Ureter (tissue), 1 donor: ENCODE measurements around the gene DUSP8. TPM values are rescaled to one million over a fixed set of nuclear protein-coding genes. Genes with fewer than 3 reads are reported as not detected.

Source experiments
- DNase-seq: peaks from one replicate; pipeline ENCODE4 v3.0.0-alpha.2; 2020; ENCODE audit warnings: low spot score
- total RNA-seq: library from RNA; stranded (reverse); gene quantifications from one replicate; pipeline ENCODE4 v1.2.4, GENCODE V29; 2023
- donor health status: DM: yes; HTN: yes; CAD: no.

DUSP8 gene
- total RNA-seq, 1 donor from 2014 or later = 6.0 TPM

DNA sequence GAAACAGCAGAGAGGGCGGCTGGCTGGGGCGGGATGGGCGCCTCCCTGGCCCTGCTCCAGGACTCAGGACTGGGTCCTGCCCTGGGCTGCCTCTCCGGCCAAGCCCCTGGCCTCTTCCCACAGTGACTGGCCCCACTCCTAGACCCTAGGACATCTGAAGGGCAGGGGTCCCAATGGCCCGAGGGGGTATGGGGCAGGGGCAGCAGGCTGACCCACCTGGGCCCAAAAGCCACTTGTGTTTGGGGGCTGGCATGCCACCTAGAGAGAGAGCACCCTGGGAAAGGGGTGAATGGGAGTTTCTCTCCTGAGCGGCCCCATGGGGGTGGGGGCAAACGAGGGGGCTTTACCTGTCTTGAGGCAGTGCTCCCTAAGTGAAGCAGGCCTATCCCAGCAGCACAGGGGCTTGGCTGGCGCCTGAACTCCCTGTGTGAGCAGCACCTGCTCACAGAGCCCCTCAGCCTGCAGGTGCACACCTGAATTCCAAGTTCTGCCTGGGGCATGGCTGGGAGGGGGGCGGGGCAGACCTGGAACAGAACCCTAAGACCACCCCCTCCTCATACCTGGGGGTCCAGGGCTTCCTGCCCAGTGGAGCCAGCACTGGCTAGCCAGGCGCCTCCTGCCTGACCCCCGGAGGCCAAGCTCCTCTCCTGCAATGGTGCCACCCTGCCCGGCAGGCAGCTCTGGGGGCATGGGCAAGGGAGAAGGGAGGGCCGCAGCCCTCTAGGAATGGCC, 16.9 kb downstream of the DUSP8 start:
- no peak for DNase-seq

DNA sequence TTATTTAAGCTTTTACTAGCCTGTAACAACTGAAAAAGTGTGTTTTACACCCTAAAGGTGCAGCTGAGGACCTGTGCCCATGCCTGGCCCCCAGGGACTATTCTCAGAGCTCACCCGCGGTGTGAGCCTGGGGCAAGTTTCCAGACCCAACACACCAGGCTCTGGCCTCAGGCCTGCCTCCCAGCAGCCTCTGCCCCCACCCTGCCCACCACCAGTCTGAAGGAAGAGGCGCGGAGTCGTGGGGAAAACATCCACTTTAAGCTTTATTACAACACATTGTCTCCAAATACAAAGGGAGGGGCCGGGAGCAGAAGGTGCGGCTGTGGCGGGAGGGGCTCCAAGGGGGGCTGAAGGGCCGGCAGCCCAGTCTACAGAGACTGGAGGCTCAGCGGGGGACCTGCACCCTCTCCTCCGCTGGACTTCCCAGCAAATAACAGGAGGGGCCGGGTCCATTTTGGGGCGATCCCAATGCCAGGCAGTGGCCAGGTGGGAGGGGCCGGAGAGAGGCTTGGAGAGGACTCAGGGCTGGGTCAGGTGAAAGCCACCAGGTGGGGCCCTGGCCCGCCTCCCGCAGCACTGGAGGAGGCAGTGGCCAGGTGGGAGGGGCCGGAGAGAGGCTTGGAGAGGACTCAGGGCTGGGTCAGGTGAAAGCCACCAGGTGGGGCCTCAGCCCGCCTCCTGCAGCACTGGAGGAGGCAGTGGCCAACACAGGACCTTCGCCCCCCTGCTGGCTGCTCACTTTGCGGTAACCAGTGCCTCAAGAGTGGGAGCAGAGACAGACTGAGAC, 18.1 kb downstream of the DUSP8 start:
- DNase-seq = no peak

DNA sequence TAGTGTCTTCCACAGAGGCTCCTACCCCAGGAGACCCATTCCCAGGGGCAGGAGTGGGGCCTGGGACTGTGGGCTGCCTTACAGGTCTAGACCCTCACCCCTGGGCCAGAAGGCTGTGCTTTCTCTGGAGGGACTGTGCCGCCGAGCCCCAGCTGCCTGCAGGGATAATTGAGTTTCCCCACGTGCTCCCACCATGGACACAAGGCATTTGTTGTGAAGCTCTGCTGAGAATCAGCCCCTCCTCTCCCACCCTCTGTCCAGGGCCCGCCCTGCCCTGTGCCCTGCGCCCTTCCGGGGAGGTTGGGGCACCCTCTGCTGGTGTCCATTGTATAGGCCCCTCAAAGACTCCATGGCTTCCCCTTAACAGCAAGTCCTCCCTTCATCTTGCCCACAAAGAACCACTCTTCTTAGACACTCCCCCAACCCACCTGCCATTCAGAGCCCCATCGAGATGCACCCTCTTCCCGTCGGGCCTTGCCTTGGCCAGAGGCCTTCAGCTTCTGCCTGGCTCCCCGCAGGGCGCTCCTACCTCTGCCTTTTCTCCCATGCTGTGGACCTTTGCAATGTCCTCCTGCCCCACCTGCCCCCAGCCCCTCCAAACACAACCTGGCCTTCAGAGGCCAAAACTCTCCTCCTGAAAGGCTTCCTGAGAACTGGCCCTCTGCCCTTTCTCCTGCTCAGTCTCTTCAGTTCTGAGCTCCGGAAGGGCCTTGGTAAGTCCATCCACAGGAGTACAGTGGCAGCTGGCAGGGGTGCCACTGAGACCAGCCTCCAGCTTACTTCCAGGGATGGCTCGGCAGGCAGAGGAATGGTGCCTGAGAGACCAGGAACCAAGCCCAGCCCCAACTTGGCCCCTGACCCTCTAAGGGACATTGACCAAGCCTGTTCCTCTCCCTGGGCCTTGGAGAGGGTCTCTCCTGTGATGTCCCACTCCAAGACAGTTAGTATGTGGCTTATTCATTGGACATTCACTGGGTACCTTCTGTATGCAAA, 22.4 kb downstream of the DUSP8 start:
- DNase-seq = no peak

DNA sequence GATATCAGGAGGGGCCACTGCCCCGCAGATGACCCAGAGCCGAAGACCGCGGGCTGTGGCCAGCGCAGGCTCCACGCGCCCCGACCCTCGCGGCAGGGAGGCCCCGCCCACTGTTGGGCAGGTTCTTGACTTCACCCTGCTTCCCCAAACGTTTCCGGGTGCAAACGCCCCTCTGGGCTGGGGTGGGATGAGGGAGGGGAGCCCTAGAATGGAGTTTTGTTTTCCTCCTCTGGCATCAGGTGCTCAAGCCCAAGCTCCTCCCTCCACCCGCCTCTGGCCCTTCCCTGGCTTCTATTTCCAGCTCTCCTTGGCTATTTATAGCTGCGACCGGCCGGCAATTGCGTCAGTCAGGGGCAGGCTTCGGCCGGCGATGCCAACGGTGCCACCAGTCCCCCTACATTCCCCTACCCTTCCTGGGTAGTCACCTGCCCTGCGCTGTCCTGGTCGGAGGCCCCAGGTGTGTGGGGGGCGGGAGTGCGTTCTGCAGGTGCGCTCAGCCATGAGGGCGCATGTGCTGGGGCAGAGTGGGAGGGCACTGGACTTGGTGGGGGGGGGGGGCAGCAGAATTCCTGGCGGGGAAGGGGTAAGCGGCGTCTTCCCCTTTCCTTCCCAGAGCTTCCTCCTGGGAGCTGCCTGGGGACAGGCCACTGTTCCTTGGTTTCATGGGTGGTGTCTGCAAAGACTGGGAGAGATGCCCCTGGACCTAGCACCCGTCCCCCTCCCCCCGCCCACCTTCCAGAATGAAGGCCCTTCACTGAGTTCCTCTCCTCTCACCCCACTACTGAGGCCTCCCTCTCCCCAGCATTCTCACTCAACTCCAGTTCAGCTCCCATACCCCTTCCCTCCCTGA, 23.6 kb downstream of the DUSP8 start:
- peak; percentile 84 for DNase-seq

DNA sequence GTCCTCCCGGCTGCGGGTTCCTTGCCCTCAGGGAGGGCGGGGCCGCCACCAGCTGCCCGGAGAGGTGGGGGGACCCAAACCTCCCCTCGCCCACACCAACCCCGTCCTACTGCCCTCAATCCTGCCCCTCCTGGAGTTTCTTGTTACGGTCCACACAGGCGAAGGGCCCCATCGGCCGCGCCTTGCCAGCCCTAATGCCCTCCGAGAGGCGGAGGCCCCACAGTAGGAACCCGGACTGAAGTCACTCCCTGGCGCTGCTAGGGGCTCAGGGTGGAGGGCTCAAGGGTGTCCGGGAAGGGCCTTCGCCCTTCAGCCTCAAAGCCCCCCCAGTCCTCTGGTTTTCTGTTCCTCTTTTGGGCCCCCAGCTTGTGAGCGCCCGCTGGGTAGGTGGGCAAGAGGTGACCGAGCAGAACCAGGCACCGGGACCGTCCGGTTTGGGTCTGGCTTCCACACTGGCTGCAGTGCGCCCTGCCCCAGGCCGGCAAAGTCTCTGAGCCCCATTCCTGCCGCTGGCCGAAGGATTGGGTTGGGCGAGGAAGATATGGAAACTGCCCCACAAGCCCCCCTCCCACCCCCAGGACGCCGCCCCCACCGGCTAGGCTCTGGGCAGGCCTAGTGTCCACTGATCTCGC, 24.5 kb downstream of the DUSP8 start:
- no peak for DNase-seq

DNA sequence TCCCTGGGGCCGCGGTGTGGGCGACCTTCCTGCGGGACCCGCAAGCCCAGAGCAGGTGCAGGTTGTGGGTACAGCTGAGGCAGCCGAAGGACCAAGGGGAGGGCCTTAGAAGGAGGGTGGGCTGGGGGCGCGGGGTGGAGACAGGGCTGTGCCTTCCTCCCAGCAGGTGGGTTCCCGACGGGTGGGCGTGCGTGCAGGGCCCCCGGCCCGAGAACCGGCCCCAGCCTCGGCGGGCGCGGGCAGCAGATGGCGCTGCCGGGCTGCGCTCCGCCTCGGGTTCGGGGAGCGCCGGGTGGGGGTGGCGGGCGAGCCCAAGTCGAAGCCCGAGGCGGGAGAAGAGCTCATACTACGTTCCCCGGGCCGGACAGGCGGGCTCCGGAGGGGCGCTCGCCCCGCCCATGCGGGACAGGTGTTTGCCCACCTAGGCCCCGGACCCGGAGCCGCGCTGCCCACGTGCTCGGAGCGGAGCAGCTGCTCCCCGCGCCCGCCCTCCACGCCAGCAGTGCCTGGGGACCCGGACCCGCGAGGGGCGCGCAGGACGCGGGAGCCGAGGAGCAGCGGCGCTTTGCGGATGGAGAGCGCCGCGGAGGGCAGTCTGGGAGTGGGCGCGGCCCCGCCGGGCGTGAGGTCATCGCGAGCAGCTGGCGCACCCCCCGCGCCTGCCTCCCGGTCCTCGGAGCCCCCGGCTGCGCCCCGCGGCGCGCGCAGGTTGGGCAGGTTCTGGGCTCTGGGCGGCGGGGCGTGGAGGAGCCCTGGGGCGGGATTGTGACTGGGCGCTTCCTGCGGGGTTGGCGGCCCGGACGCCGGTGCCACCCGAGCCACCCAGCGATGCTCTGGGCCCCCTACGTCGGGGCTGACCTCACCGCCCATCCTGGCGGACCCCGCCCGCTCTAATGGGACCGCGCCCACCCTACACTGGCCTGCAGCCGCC, 25.3 kb downstream of the DUSP8 start:
- no peak for DNase-seq

DNA sequence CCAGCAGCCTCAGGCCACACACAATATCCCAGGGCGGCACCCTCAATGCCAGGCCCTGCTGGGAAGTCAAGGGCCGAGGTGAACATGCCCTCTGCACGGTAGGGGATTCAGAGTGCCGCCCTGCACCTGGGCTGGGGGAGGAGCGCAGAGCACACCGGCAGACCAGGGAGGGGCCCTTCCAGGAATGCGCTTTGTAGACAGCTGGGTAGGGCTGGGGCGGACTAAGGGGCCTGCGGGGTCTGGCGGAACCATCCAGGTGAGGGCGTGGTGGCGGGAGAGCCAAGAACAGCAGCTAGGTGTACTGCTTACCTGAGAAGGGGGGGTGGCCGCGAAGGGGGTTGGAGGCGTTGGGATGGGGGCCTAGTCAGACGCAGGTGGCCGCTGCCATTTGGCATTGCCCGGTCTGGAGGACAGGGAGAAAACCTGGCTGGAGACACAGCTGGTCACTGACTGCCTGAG, 26.0 kb downstream of the DUSP8 start:
- no peak for DNase-seq

DNA sequence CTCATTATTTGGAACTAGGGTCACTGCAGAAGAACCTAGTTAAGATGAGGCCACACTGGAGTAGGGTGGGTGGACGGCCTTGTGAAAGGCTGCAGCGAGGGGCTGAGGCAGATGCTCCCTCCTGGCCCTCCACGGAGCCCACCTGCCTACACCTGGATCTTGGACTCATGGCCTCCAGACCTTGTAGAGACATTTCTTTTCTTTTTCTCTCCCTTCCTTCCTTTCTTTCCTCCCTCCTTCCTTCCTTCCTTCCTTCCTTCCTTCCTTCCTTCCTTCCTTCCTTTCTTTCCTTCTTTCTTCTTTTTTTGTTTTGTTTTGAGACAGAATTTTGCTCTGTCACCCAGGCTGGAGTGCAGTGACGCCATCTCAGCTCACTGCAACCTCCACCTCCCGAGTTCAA, 26.6 kb downstream of the DUSP8 start:
- DNase-seq = no peak

DNA sequence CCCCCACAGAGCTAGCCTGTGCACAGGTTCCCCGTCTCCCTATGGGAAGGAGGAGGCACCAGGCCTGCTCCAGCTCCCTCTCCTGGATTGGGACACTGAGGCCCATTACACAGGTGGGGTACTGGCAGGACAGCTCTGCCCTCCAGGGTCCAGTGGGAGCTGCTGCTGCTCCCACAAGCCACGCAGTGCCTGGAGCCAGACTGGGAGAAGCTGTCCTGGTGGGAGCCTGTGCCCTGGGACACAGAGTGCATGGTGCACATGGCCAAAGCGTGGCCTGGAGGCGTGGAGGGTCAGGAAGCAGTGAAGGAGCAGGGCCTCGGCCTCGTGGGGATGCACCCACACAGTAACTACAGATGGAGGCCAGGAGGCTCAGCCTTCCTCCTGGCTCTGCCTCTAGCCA, 27.5 kb downstream of the DUSP8 start:
- DNase-seq = no peak

DNA sequence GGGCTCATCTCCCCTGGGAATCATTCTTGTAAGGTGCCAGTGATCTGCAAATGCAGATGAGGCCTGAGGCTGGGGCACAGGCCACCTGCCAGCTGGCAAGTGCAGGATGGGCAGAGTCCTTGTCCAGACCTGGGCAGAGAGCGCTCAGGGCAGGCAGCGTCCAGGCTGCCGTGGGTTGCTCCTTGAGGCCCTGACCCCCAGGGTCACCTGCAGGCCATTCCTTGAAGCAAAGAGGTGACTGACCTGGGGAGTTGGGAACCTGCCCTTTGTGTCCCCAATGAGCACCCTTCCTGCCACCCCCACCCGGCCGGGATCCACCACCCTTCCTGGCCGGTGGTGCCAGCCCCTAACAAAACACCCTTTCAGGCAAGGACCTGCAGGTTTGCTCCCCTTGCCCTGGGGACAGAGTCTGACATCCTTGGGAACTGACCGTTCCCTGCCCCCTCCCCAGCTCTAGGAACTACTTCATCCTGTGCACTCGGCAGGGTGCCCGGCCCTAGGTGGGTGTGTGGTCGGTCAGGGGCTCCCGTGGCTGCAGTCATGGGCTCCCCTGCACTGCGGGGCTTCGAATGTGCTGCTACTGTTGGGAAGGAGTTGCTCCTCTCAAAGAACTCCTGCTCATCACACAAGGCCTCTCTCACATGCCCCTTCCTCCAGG, 28.3 kb downstream of the DUSP8 start:
- DNase-seq = no peak

DNA sequence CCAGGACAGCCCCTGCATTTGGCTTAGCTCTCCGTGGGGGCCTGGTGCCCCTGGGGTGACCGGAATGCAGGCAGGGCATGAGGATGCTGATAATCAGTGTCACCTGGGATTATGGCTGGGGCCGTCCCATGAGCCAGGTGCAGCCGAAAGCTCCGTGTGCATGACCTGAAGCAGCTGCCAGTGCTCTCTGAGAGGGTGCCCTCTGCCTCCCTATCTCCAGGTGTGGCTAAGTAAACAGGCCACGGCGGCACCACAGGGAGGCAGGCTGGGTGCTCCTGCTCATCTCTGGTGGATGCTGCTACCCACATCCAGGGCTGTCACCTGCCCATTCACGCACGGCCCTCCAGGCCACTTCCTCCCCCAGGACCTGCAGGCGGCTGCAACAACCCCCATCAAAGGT, 29.8 kb downstream of the DUSP8 start:
- no peak for DNase-seq

DNA sequence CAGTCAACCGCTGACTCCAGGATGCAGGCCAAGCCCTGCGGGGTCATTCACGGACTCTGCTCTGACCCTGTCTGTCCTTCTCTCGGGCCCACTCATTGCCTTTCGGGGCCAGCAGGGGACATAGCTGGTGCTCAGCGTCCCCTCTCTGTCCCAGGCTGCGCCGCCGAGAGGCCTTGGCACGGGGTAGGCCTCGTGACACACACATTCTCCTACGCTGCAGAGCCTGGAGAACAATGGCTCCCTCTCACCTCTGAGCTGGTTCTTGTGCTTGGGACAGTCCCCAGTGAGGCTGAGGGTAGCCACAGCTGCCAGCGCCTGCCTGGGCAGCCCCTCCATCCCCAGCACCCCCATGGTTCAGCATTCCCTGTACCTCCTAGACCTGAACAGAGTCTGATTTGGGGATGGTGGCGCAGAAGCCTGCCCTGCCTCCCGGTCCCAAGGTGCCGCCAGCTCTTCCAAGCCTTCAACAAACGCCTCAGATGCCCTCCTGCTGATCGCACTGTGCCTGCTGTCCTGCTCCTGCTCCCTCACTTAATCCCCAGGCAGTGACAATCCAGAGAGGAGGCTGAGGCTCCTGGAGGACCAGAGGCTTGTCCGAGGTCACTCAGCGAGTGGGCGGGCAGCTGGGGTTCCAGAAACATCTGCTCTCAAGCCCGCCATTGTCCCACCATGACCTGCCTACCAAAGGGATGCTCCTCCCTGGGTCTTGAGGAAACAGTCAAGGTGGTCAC, 30.4 kb downstream of the DUSP8 start:
- DNase-seq = no peak

DNA sequence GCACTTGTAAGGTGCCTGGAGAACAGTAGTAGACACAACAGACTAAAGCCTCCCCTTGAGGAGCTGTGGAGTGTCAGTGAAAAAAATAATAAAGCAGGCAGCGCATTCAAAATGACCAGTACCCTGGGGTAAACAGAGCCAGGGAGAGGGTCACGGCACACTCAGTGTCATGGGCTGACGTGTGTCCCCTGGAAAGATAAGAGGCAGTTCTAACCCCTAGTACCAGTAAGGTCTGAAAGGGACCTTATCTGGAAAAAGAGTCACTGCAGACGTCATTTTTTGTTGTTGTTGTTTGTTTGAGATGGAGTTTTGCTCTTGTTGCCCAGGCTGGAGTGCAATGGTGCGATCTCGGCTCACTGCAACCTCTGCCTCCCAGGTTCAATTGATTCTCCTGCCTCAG, 32.0 kb downstream of the DUSP8 start:
- no peak for DNase-seq

DNA sequence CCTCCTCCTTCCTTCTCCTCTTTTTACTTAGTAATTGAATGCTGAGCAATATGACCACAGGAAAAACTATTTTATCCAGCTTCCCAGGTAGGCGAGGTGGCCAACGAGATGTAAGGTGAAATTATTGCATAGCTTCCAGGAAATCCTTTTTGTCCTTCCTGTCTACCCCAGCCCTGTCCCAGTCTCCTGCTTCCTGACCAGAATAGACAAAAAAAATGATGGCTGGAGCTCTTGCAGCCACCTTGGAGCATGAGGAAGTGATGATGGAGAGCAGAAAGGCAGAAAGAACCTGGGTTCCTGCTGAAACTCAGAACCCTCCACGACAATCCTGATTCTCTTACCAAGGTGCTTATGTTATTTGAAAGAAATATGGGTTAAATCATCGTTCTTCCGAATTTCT, 33.9 kb downstream of the DUSP8 start:
- no peak for DNase-seq

DNA sequence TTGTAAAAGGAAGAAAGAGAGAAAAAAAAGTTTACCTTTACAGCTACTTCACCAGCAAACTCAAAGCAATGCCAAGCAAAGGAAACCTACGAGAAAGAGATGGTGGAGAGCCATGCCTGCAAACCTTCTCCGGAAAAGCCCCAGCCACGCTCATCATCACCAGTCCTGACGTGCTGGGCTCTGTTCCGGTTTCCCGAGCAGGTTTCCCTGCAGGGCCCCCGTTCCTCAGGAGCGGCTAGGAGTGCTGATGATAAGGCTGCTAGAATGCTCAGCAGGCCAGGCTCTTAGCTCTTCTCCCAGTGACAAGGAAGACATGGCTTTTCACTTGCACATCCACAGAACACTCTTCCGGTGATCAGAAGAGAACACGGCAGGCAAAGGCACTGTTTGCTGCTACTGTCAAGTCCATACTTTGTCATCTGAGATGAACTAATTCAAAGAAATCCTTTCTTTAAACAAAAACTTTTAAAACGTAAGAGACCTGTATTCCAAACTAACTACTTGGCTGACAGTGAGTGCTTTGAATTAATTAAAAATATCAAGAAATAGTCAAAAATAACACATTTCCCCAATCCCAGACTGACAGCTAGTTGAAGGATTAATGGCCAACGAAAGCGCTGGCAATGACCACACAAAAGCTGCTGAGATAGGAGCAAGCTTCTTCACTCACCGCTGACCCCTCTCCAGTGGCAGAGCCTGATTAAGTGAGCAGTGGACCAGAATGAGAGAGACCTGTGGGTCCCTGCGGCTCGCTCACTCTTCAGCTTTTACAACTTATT, 35.8 kb downstream of the DUSP8 start:
- DNase-seq = no peak

DNA sequence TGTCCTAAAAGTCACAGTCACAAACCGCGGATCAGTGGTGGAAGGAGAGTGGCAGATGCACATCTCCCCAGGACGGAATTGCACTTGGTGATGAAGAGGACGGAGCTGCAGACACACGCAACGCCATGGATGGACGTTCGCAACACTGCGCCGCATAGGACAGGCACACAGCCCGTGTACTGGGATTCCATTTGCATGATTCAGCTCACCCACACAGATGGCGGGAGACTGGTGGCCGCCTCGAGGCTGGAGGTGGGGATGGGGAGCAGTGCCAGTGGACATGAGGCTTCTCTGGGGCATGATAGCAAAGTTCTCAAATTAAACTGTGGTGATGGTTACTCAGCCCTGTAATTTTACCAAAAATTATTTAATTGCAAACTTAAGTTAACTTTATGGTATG, 37.4 kb downstream of the DUSP8 start:
- DNase-seq = no peak

DNA sequence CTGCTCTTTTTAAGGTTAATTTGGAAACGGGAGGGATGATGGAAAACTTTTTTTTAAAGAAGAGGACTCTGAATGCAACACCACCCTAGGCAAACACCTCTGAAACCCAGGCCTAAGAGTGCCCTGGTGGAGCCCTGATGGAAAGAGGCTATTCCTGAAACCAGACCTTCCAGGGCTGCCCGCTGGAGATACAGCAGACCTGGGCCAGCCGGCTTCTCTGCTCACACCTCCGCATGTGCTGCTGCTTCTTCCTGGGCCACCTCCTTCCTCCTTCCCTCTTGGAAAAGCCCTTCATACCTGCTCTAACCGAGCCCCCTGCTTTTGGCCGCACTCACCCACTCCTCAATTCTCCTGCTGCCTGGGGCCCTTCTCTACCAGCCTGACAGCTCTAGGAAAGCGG, 37.9 kb downstream of the DUSP8 start:
- no peak for DNase-seq

DNA sequence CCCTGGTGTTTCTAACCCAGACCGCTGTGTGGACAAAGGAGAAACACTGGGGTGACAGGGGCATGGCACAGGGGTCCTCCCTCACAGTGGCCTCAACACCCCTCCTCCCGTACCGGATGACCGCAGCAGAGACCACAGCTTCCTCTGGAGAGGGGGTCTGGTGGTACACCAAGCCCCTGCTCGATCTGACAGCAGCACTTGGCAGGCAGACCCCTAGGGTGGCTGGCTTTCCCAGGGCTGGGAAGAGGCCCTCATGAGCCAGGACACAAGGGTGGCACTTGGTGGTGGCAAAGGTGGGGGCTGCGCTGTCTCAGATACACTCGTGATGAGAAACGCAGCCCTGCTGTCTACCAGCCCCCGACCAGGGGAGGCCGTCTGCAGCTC, 38.7 kb downstream of the DUSP8 start:
- no peak for DNase-seq
